Measurements from ENCODE around the gene POLR2J3.
A peak's percentile ranks its signal among the peaks of the same experiment; 100 is the strongest.
"Not testable (repeated sequence)": the region's sequence is repeated elsewhere in the genome, so short reads cannot be mapped to it uniquely, and the experiment has no call there.

POLR2J3 gene

GRCh38 chr7:102572261-102573239 is at the start of gene POLR2J3:
Gene POLR2J3 (minus strand): TSS chr7:102572583. CDS start chr7:102572521, 62 bp downstream.
- DNase-seq (ENCODE audit: low read depth) = peak; percentile 100

- not testable (repeated sequence) for DNase-seq (ENCODE audit: low read depth)
These were observed 45.7 kb upstream of the POLR2J3 start for GRCh38 chr7:102618122-102618521.

DNA sequence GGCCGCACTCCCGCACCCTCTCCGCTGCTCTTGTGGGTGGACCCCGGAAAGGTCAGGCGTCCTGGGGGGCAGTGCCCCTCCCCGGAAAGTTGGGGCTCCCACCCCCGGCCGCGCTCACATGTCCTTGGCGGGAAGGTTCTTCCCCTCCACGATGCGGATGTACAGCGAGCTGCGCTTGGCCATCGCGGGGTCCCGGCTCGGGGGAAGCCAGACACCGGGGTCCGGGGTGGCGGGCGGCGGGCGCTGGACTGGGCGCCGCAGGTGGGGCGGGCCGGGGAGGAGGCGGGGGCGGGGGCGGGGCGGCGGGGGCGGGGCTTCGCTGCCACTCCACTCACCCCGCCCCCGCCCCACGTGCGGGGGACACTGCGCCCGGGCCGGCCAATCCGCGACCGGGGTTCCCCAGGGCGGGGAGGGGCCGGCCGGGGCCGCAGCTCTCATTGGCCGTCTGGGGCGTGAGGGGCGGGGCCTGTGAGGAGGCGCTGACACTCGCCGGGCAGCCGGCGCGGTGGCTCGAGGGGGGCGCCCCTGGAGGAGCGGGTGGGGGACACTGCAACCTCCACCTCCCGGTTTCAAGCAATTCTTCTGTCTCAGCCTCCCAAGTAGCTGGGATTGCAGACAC is 44.2 kb upstream of the POLR2J3 start, which contains the start of gene RASA4:
Gene RASA4, minus strand, starts transcription at position 250 of the 619 bp plus-strand sequence. Its CDS starts 67 bp downstream, at position 183.
- not testable (repeated sequence) for DNase-seq (ENCODE audit: low read depth)

DNA sequence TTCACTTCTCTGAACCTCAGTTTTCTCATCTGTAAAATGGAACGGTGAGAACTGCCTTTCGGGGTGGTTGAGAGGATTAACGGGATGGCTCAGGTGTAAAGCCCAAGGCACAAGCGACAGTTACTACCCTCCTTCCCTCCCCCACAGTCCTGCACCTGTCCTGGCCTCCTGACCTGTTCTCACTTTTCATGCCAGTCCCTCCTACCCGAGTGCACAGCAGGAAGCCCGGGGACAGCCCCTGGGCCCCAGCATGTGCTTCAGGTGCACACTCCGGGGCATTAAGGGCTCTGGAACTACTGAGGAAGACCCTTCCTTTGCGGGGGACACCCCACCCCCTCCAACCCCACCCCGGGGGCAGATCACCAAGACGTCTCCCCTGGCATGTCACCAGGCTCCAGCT is 43.5 kb upstream of the POLR2J3 start:
- DNase-seq (ENCODE audit: low read depth) = not testable (repeated sequence)

GRCh38 chr7:102614873-102615272 is 42.5 kb upstream of the POLR2J3 start:
- DNase-seq (ENCODE audit: low read depth) = not testable (repeated sequence)

DNA sequence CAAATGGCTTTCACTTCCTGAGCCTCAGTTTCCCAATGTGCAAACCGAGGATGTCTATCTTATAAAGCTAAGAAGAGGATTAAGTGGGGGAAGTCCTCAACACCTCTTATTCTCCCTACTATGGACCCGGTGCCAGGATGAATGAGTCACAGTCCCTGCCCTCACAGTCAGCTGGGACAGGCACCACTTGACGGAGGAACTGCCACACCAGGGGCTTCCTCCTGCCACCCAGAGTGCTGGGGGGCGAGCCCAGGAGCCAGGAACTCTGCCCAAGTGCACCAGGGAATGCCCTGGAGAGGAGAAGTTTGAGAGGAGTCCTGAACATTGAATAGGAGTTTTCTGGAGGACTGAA is 41.9 kb upstream of the POLR2J3 start:
- DNase-seq (ENCODE audit: low read depth) = not testable (repeated sequence)

- DNase-seq (ENCODE audit: low read depth) = not testable (repeated sequence)
These were observed 41.4 kb upstream of the POLR2J3 start for GRCh38 chr7:102613575-102614345.

DNA sequence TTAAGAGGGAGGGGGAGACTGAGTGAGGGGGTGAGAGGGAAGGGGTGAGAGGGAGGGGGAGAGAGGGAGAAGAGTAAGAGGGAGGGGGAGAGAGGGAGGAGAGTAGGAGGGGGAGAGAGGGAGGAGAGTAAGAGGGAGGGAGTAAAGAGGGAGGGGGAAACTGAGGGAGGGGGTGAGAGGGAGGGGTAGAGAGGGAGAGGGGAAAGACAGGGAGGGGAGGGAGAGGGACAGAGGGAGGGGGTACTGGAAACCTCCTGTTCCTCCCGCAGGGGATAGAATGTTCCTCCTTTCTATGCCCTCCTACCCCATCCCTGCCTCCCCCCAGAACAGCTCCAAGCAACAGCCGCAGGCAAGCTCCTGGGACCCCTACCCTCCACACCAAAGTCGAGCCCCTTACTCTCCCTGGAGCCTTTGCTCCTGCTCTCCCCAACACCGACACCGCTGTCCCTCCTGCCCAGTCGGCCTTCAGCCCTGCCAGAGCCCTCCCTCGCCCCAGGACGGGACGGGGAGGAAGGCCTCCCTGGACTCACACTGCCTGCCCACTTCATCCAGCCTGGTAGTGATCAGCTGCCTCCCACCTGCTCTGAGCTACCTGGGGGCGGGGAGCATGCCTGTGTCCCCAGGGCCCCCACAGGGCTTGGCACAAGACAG is 39.4 kb upstream of the POLR2J3 start:
- not testable (repeated sequence) for DNase-seq (ENCODE audit: low read depth)

GRCh38 chr7:102611013-102611674 is 38.8 kb upstream of the POLR2J3 start:
- not testable (repeated sequence) for DNase-seq (ENCODE audit: low read depth)

GRCh38 chr7:102610441-102610840 is 38.1 kb upstream of the POLR2J3 start:
- not testable (repeated sequence) for DNase-seq (ENCODE audit: low read depth)

DNA sequence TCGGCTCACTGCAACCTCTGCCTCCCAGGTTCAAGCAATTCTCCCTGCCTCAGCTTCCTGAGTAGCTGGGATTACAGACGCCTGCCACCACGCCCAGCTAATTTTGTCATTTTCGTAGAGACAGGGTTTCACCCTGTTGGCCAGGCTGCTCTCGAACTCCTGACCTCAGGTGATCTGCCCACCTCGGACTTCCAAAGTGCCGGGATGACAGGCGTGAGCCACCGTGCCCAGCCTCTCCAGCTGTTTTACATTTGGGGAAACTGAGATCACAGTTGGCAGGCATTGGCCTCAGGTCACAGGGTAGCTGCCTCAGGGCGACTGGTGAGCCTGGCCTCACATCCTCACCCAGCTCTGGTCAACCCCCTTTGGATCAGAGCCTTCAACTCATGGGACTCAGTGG is 37.4 kb upstream of the POLR2J3 start:
- DNase-seq (ENCODE audit: low read depth) = not testable (repeated sequence)

DNA sequence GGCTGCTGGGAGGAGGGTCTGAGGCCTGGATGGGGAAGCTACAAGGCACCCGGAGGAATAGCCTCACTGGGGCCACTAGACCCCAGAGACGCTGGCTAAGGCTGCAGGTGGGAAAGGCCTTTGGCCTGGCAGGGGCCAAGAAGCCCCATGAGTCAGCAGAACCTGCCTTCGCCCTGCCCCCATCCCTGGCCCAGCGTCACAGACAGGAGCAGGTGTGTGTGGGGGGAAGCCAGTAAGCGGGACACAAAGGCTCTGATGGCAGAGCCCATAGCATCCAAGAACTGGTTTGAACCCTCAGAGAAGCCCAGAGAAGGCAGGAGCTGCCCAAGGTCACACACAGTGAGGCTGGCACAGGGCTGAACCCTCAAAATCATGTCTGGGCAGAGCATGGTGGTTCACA is 34.5 kb upstream of the POLR2J3 start:
- DNase-seq (ENCODE audit: low read depth) = not testable (repeated sequence)

GRCh38 chr7:102604431-102605145 is 32.2 kb upstream of the POLR2J3 start:
- DNase-seq (ENCODE audit: low read depth) = not testable (repeated sequence)

GRCh38 chr7:102602317-102602716 is 29.9 kb upstream of the POLR2J3 start:
- not testable (repeated sequence) for DNase-seq (ENCODE audit: low read depth)

GRCh38 chr7:102599699-102600098 is 27.3 kb upstream of the POLR2J3 start:
- DNase-seq (ENCODE audit: low read depth) = not testable (repeated sequence)

DNA sequence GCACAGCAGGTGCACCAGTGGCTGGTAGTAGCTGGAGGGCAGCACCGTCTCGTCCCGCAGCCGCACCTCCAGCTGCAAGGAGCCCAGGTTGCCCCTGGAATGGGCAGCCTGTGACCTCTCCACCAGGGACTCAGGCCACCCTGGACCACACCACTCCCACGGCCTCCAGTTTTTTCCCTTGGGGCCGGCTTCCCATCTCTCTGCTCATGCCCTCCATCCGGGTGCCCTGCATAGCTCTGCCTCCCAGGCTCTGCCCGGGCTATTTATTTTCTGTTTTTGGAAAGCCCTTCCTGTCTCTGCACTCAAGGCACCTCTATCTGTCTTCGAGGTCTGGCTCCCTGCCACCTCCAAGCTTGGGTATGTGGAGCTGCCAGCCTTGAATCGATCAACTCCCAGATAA is 23.7 kb upstream of the POLR2J3 start:
- DNase-seq (ENCODE audit: low read depth) = not testable (repeated sequence)

DNA sequence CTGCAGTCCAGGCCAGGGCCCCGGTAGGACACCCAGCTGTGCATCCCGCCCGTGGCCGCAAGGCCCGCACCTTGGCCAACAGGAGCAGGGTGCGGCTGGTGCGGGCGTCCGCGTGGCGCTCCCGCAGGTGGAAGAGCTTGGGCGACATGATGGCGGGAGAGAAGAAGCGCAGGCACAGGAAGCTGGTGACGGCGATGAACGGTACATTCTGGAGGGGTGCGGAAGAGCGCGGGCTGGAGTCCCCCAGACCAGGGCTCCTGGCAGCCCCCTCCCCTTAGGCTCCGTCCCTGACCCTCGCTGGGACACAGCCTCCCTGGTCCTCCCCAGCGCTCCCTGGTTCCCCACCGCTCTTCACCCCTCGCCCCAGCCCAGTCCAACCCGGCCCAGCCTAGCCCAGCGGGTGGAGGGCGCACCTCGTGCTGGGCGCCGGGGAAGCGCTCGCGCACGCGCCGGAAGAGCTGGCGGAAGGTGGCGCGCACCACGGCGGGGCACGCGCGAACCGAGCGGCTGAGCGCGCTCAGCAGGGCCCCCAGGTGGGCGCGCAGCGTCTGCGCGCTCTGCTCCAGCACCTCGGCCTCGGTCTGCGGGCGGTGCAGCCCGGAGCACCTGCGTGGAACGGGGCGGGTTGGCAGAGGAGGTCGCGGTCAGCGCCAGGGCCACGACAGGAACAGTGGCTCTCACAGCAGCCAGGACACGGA is 21.4 kb upstream of the POLR2J3 start:
- not testable (repeated sequence) for DNase-seq (ENCODE audit: low read depth)

DNA sequence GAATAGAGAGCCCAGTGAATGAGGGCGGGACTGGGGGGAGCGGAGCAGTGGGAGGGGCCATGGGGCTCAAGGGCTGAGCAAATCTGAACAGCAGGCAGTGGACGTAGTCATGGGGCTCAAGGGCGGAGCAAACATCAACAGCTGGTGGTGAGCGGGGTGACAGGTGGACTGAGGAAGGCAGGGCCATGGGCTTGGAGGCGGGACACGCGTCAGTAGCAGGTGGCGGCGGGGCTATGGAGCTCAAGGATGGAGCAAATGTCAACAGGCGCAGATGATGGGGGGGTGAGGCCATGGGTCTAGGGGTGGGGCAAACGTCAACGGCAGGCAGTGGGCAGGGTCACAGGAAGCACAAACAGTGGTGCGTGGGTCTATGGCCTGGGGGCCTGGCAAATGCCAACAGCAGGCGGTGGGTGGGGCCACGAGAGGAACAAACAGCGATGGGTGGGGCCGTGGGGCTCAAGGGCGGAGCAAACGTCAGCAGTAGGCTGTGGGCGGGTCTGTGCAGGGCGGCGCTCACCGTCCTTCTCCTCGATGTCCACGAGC is 20.2 kb upstream of the POLR2J3 start:
- DNase-seq (ENCODE audit: low read depth) = not testable (repeated sequence)

- DNase-seq (ENCODE audit: low read depth) = not testable (repeated sequence)
These were observed 17.5 kb upstream of the POLR2J3 start for GRCh38 chr7:102589857-102590256.
